Spleen (tissue), 7 donors: ENCODE measurements around the gene ZC3H12D.

Experiments
- POLR2A ChIP-seq, 3 donors: fragments of 450-650 bp; IDR thresholded peaks; one replicate each; pipeline ENCODE4 v1.5.1; 2017; ENCODE audit warnings: antibody characterized with exemption in 3 of 3, mild to moderate bottlenecking in 1 of 3
- TF ChIP-seq, protein P1 (sequence below), 11 experiments: fragments of 200-600 bp in 7 of 11; fragments of 450-650 bp in 4 of 11; sonication (generic) in 4 of 11; IDR thresholded peaks in 8 of 11; conservative IDR thresholded peaks in 3 of 11; 1 replicate in 7 of 11; 2 replicates in 4 of 11; pipeline versions ENCODE4 v1.4.0 to v1.8.0; 2016 to 2021; ENCODE audit warnings: antibody characterized with exemption in 11 of 11, inconsistent platforms in 4 of 11, mild to moderate bottlenecking in 1 of 11
- donor health status: DM: no; HTN: no; CAD: no; lungs with moderate emphysema.
- donor health status: DM: no; HTN: no; CAD: no.
- donor health status: DM: no; HTN: no; CAD: no.

DNA sequence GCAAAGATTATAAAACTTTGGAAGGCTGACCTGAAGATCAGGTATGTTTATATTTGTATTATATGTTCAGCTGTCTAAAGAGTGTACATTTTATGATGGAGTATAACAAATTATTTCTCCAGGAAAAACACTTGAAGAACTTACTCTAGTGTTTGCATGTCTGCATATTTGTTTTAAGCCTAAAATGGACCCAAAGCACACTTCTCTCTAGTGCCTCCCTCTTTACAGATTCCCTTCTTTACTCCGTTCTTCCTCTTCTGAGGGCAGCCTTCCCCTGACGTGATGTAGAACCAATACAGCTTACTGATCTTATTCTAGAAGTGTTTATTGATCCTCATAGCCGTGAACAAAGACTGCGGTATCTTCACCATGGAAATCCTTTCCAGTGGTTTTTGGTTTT, 70.8 kb downstream of the ZC3H12D start:
- TF ChIP-seq, protein P1, sequence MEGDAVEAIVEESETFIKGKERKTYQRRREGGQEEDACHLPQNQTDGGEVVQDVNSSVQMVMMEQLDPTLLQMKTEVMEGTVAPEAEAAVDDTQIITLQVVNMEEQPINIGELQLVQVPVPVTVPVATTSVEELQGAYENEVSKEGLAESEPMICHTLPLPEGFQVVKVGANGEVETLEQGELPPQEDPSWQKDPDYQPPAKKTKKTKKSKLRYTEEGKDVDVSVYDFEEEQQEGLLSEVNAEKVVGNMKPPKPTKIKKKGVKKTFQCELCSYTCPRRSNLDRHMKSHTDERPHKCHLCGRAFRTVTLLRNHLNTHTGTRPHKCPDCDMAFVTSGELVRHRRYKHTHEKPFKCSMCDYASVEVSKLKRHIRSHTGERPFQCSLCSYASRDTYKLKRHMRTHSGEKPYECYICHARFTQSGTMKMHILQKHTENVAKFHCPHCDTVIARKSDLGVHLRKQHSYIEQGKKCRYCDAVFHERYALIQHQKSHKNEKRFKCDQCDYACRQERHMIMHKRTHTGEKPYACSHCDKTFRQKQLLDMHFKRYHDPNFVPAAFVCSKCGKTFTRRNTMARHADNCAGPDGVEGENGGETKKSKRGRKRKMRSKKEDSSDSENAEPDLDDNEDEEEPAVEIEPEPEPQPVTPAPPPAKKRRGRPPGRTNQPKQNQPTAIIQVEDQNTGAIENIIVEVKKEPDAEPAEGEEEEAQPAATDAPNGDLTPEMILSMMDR (IDR thresholded peaks at IDR 0.05 in 8 of 11, conservative IDR thresholded peaks at IDR 0.05 in 3 of 11): no peak
- no peak for TF ChIP-seq POLR2A (IDR thresholded peaks at IDR 0.05)
